GM12801 (cell line): ENCODE data around the gene ZNF3.

Experiments
- CTCF ChIP-seq: IDR thresholded peaks from one replicate; pipeline ENCODE4 v1.5.1; 2011; ENCODE audit warnings: control low read depth; ENCODE audit not compliant: insufficient read length; ENCODE audit errors: extremely low read depth

ZNF3 gene

GRCh38 chr7:100069991-100070390, 11.5 kb downstream of the ZNF3 start:
- no peak for TF ChIP-seq CTCF

GRCh38 chr7:100066953-100067352, 14.6 kb downstream of the ZNF3 start:
- no peak for TF ChIP-seq CTCF

GRCh38 chr7:100065452-100066186, 15.9 kb downstream of the ZNF3 start:
- TF ChIP-seq CTCF, result no peak

- TF ChIP-seq CTCF, result no peak
Measured at GRCh38 chr7:100064162-100064561, 17.4 kb downstream of the ZNF3 start.

GRCh38 chr7:100063376-100063775, 18.1 kb downstream of the ZNF3 start:
- TF ChIP-seq CTCF, result no peak

GRCh38 chr7:100061518-100062193, 19.9 kb downstream of the ZNF3 start:
- TF ChIP-seq CTCF, result no peak

- TF ChIP-seq CTCF, result no peak
Measured at GRCh38 chr7:100059251-100059739, 22.2 kb downstream of the ZNF3 start.
